Neural progenitor cell (in vitro differentiated cells): ENCODE results near the gene P4HA1. TPM values are rescaled to one million over a fixed set of nuclear protein-coding genes. Genes with fewer than 3 reads are reported as not detected.
A peak's percentile ranks its signal among the peaks of the same experiment; 100 is the strongest.

ENCODE experiments used
- DNase-seq: peaks from one replicate; pipeline ENCODE4 v3.0.0-alpha.2; 2016; ENCODE audit warnings: low spot score
- H2AFZ ChIP-seq: fragments of 200-600 bp; sonication (generic); replicated peaks from 2 replicates; pipeline ENCODE4 v1.6.1; 2016; ENCODE audit warnings: antibody characterized with exemption
- H3F3A ChIP-seq: fragments of 200-600 bp; sonication (generic); 2 replicates; pipeline ENCODE4 v1.6.1; 2016; ENCODE audit warnings: antibody characterized with exemption, low read depth
- H3K27ac ChIP-seq: fragments of 200-600 bp; sonication (generic); 2 replicates; pipeline ENCODE4 v1.5.1; 2016; ENCODE audit warnings: mild to moderate bottlenecking
- H3K27me3 ChIP-seq: fragments of 200-600 bp; sonication (generic); 2 replicates; pipeline ENCODE4 v1.6.1; 2016; ENCODE audit warnings: mild to moderate bottlenecking, moderate library complexity
- H3K36me3 ChIP-seq: fragments of 200-600 bp; sonication (generic); 2 replicates; pipeline ENCODE4 v1.5.1; 2016
- H3K4me1 ChIP-seq: fragments of 200-600 bp; sonication (generic); 2 replicates; pipeline ENCODE4 v1.6.1; 2016; ENCODE audit warnings: mixed run types
- H3K4me2 ChIP-seq: fragments of 200-600 bp; sonication (generic); 2 replicates; pipeline ENCODE4 v1.6.1; 2016
- H3K4me3 ChIP-seq: fragments of 200-600 bp; sonication (generic); 2 replicates; pipeline ENCODE4 v1.5.1; 2016
- H3K79me2 ChIP-seq: fragments of 200-600 bp; sonication (generic); 2 replicates; pipeline ENCODE4 v1.6.1; 2016; ENCODE audit warnings: low read depth
- H3K9ac ChIP-seq: fragments of 200-600 bp; sonication (generic); 2 replicates; pipeline ENCODE4 v1.6.1; 2016
- H3K9me3 ChIP-seq: fragments of 200-600 bp; sonication (generic); 2 replicates; pipeline ENCODE4 v1.5.1; 2016; ENCODE audit warnings: low read depth
- H4K20me1 ChIP-seq: fragments of 200-600 bp; sonication (generic); 2 replicates; pipeline ENCODE4 v1.6.1; 2016; ENCODE audit warnings: low read depth
- H3K27ac Mint-ChIP-seq: 3 replicates; pipeline ENCODE4 v1.8.0; 2021; ENCODE audit warnings: mixed read lengths
- H3K27me3 Mint-ChIP-seq: 2 replicates; pipeline ENCODE4 v1.8.0; 2022; ENCODE audit warnings: low read depth, mild to moderate bottlenecking, inconsistent platforms, moderate library complexity, mixed read lengths; ENCODE audit not compliant: insufficient read depth
- H3K36me3 Mint-ChIP-seq: 3 replicates; pipeline ENCODE4 v1.8.0; 2021; ENCODE audit warnings: mixed read lengths
- H3K4me1 Mint-ChIP-seq: 3 replicates; pipeline ENCODE4 v1.8.0; 2021; ENCODE audit warnings: mixed read lengths
- H3K4me3 Mint-ChIP-seq: 3 replicates; pipeline ENCODE4 v1.8.0; 2021; ENCODE audit warnings: mild to moderate bottlenecking, moderate library complexity, mixed read lengths
- H3K9me3 Mint-ChIP-seq: 3 replicates; pipeline ENCODE4 v1.8.0; 2020; ENCODE audit warnings: mixed read lengths
- CTCF ChIP-seq: fragments of 200-600 bp; sonication (generic); IDR thresholded peaks from 2 replicates; pipeline ENCODE4 v1.5.1; 2017; ENCODE audit warnings: antibody characterized with exemption, mild to moderate bottlenecking
- EZH2 ChIP-seq: fragments of 200-600 bp; sonication (generic); IDR thresholded peaks from 2 replicates; pipeline ENCODE4 v1.6.1; 2017; ENCODE audit warnings: antibody characterized with exemption, mild to moderate bottlenecking, moderate library complexity
- EZH2phosphoT487 ChIP-seq: fragments of 200-600 bp; sonication (generic); IDR thresholded peaks from 2 replicates; pipeline ENCODE4 v1.6.1; 2017; ENCODE audit warnings: antibody characterized with exemption
- total RNA-seq: library from RNA; depleted of rRNA; stranded (reverse); fragments of >200 nt; gene quantifications from 2 replicates; pipeline ENCODE4 v1.2.3, GENCODE V29; 2015; ENCODE audit warnings: low replicate concordance

The P4HA1 gene
- total RNA-seq, 1 donor from 2014 or later = 200 TPM

- Histone ChIP-seq H3K4me3 (no peak overlapping the region), H2AFZ (no peak overlapping the region), H3K4me2 (no peak overlapping the region), H3K9ac (no peak overlapping the region), H3K9me3 (no peaks in the 10 kb centered on the region), H3F3A (no peaks in the 10 kb centered on the region), H3K27ac (no peak overlapping the region), H3K36me3 (no peaks in the 10 kb centered on the region), H3K79me2 (peaks cover 99% of the 10 kb centered on the region), H4K20me1 (peaks cover 96% of the 10 kb centered on the region), H3K27me3 (no peaks in the 10 kb centered on the region), H3K4me1 (no peaks in the 10 kb centered on the region)
- H3K9me3 Mint-ChIP-seq = no peaks in the 10 kb centered on the region
- no peak overlapping the region for H3K27ac Mint-ChIP-seq
- peaks cover 10% of the 10 kb centered on the region for H3K36me3 Mint-ChIP-seq
- H3K4me1 Mint-ChIP-seq = peaks cover 3% of the 10 kb centered on the region
- no peak for TF ChIP-seq EZH2phosphoT487
- TF ChIP-seq CTCF = no peak
- no peak for TF ChIP-seq EZH2
- DNase-seq = no peak
- H3K4me3 Mint-ChIP-seq = no peak overlapping the region
- H3K27me3 Mint-ChIP-seq = peaks cover 3% of the 10 kb centered on the region
Measured at GRCh38 chr10:73083221-73083620, 13.4 kb downstream of the P4HA1 start.

GRCh38 chr10:73079779-73080541 lies 16.7 kb downstream of the P4HA1 start:
- no peak overlapping the region for H3K27ac ChIP-seq
- no peak for TF ChIP-seq EZH2phosphoT487
- TF ChIP-seq CTCF = no peak
- TF ChIP-seq EZH2 = no peak
- no peaks in the 10 kb centered on the region for H3K4me1 ChIP-seq
- peaks cover 3% of the 10 kb centered on the region for H3K4me1 Mint-ChIP-seq
- H3K27me3 Mint-ChIP-seq = no peaks in the 10 kb centered on the region
- H3K9me3 ChIP-seq = no peaks in the 10 kb centered on the region
- H3K9me3 Mint-ChIP-seq = no peaks in the 10 kb centered on the region
- H3K79me2 ChIP-seq = peaks cover 99% of the 10 kb centered on the region
- peaks cover 94% of the 10 kb centered on the region for H4K20me1 ChIP-seq
- no peak for DNase-seq
- no peak overlapping the region for H3K4me2 ChIP-seq
- no peak overlapping the region for H3K27ac Mint-ChIP-seq
- no peak overlapping the region for H3K4me3 ChIP-seq
- no peaks in the 10 kb centered on the region for H3K27me3 ChIP-seq
- no peaks in the 10 kb centered on the region for H3F3A ChIP-seq
- no peak overlapping the region for H2AFZ ChIP-seq
- peaks cover 10% of the 10 kb centered on the region for H3K36me3 Mint-ChIP-seq
- no peak overlapping the region for H3K4me3 Mint-ChIP-seq
- peaks cover 1% of the 10 kb centered on the region for H3K36me3 ChIP-seq
- H3K9ac ChIP-seq = no peak overlapping the region

- DNase-seq = no peak
- peaks cover 24% of the 10 kb centered on the region for H3K36me3 ChIP-seq
- Mint-ChIP-seq H3K9me3 (no peaks in the 10 kb centered on the region), H3K4me1 (no peaks in the 10 kb centered on the region), H3K27me3 (no peaks in the 10 kb centered on the region), H3K27ac (no peak overlapping the region), H3K36me3 (peaks cover 12% of the 10 kb centered on the region), H3K4me3 (no peak overlapping the region)
- H4K20me1 ChIP-seq = peaks cover 74% of the 10 kb centered on the region
- H3K79me2 ChIP-seq = peaks cover 69% of the 10 kb centered on the region
- H3K4me2 ChIP-seq = no peak overlapping the region
- no peaks in the 10 kb centered on the region for H3K4me1 ChIP-seq
- no peaks in the 10 kb centered on the region for H3K27me3 ChIP-seq
- peaks cover 4% of the 10 kb centered on the region for H3F3A ChIP-seq
- TF ChIP-seq EZH2phosphoT487 (no peak), CTCF (no peak), EZH2 (no peak)
- no peaks in the 10 kb centered on the region for H3K9me3 ChIP-seq
- peak overlapping the region; percentile 30 for H3K27ac ChIP-seq
- no peak overlapping the region for H3K4me3 ChIP-seq
- no peak overlapping the region for H2AFZ ChIP-seq
- no peak overlapping the region for H3K9ac ChIP-seq
Measured at GRCh38 chr10:73076360-73077183, 20.1 kb downstream of the P4HA1 start.
